Activated CD4-positive, alpha-beta T cell treated with anti-CD3 and anti-CD28 coated beads for 48 hours (primary cell): ENCODE results near the gene UST.
A peak's percentile ranks its signal among the peaks of the same experiment; 100 is the strongest.

Experiments
- DNase-seq: peaks from one replicate; pipeline ENCODE4 v3.0.0-alpha.2; 2020

UST gene

GRCh38 chr6:148906386-148906785, 159.6 kb downstream of the UST start:
- no peak for DNase-seq

DNA sequence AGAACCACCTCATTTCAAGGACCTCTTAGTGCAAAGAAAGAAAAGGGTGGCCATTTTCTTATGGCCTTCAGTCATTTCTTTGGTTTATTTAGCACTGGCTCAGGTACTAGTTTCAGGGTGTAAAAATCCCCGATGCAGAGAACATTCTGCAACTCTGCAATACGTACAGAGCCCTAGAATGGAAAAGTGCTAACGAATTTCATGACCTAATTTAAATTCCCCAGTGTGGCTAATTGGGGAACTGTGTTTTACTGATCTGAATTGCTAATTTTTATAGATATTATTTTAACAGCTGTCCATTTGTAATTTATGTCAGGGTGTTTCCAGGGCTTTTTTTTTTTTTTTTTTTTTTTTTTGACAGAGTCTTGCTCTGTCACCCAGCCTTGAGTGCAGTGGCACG, 160.7 kb downstream of the UST start:
- no peak for DNase-seq

GRCh38 chr6:148912252-148912651, 165.4 kb downstream of the UST start:
- DNase-seq: no peak

GRCh38 chr6:148915810-148916209, 169.0 kb downstream of the UST start:
- no peak for DNase-seq

GRCh38 chr6:148916485-148916884, 169.7 kb downstream of the UST start:
- DNase-seq: peak; percentile 17

DNA sequence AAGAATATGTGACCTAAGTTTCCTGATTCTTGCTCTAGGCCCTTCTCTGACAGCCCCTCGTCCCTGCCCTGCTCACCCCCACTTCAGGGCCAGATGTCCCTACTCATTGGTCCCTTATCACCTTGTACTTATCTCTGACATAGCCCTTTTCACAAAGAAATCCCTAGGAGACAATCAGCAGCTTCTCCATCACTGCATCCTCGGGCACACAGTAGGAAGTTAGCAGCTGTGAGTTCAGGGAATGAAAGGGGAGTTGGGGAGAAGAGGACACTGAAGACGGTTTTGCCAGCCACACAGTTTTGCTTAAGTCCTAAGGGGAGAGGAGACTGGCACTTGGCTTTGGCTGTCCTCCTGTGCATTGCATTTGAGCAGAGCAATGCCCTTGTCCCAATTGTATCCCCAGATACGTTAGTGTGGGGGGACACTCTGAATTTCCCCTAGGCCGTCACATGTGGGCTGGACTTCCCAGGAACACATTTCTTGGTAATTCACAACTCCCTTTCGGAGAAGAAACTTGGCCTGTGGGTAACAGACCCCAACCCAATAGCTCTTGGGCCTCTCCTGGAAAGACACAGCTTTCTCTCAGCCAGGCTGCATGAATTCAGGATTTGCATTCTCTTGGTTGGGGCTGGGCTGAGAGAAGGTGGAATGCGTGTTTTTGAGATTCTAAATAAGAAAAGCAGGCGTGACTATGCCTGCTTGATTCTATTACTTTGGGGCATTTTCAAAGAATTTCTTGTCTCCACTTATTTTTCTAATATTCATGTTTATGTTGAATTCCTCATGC, 177.6 kb downstream of the UST start:
- DNase-seq: no peak

GRCh38 chr6:148925701-148926100, 178.9 kb downstream of the UST start:
- DNase-seq: no peak

- DNase-seq: no peak
Measured at GRCh38 chr6:148926478-148926877, 179.6 kb downstream of the UST start.

GRCh38 chr6:148927586-148927985, 180.8 kb downstream of the UST start:
- DNase-seq: no peak

DNA sequence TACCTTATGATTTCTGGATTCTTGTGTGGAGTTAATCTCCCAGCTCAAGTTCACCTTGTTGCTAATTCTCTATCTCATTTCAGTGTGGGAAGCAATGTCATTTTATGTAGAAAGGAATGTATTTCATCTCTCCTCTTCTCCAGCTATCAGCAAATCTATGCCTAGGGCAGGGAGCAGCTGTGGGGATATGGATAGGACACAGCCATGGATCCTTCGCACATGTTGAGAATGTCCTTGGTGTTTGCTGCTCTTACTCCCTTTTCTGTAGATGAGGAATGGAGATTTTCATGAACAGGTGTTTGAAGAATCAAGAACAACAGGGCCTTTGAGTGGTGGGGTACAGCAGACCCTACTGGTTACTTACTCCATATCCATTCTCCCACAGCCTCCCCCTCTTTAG, 182.0 kb downstream of the UST start:
- DNase-seq: no peak

- no peak for DNase-seq
Measured at GRCh38 chr6:148932208-148932607, 185.4 kb downstream of the UST start.

DNA sequence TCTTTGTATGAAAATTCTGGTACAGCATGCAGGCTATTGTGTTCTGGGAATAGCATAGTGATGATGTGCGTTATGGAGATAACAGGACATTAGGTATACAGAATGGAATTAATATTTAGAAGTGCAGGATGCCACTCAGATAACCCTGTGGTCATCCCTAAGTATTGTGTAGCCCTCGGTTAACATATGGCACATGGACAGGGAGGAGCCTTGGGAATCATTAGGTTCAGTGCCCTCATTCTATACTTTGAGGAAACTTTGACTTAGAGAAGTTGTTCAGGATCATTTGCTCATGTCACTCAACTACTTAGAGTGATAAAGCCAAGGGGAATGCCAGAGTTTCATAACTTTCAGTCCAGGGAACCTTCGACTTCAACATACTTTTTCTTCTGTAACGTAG, 185.9 kb downstream of the UST start:
- no peak for DNase-seq

GRCh38 chr6:148934539-148934938, 187.7 kb downstream of the UST start:
- DNase-seq: no peak

DNA sequence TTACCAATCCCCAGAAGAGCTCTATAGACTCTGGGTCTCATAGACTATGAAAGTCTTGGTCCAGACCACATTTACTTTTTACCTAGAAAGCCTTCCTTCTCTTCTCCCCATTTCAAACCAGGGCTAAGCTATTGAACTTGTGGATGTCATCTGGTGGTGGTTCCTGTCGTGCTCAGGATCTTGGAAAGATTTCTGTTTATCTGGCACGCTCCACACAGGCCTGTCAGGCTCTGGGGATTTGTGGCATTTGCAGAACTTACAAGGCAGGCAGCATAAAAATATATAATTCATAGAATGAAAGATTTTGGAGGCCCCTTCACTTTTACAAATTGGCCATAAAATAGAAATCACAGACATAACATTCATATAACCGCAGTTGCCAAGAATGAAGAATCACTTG, 188.1 kb downstream of the UST start:
- no peak for DNase-seq

- no peak for DNase-seq
Measured at GRCh38 chr6:148935705-148936435, 189.0 kb downstream of the UST start.

DNA sequence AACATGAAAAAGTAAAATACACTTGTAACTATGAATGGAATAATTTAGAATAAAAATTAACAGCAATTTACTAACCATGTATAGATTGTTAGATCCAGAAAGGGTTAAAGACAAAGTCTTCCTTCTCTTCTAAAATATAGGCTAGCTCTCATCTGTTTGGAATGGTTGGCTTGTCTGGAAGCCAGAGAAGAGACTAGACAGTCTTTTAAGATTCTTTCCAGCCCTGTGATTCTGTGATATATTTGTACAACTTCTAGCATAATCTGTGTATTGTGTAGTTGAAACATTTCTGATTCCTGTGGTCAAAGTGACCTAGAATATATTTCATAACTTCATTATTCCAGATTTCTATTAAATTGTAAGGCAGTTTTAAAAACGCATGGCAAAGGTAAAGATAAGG, 196.6 kb downstream of the UST start:
- no peak for DNase-seq

- DNase-seq: no peak
Measured at GRCh38 chr6:148944608-148945007, 197.8 kb downstream of the UST start.

- DNase-seq: no peak
Measured at GRCh38 chr6:148945301-148946021, 198.6 kb downstream of the UST start.

DNA sequence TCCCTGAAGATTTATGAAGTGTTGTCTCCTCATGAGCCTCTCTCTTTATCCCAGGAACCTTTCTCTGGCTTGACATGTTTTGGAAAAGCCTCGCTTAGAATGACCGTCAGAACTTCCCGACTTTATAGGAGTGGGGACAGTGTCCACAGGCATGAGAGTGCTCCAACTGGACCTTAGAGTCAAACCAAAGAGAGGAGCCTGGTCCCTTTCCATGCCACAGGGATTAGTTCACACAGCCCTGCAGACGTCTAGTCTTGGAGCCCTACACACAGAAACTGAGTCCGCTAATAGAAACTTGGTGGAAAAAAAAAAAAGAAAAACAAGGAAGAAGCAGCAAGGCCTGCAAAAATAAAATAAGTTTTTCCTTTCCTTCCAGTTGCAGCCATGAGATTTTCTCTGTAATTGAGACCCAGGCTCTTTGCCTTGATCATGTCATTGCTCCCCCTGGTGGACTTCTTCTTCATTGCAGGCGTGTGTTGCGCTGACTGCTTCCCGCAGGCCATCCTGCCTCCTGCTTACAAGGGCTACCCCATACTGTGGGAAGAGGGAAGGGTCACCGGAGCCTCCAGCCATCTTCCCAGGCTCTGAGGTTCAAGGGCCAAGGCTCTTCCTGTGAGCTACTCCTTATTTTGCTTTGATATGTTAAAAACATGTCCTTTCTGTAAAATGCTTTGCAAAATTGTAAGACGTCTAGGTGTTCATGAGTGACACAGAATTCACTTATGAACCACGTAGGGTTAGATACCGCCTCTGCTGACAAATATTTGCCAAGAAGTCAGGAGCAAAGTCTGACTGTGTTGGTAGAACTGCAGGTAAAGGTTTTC, 201.0 kb downstream of the UST start:
- DNase-seq: peak; percentile 86

- DNase-seq: no peak
Measured at GRCh38 chr6:148951662-148952061, 204.8 kb downstream of the UST start.

DNA sequence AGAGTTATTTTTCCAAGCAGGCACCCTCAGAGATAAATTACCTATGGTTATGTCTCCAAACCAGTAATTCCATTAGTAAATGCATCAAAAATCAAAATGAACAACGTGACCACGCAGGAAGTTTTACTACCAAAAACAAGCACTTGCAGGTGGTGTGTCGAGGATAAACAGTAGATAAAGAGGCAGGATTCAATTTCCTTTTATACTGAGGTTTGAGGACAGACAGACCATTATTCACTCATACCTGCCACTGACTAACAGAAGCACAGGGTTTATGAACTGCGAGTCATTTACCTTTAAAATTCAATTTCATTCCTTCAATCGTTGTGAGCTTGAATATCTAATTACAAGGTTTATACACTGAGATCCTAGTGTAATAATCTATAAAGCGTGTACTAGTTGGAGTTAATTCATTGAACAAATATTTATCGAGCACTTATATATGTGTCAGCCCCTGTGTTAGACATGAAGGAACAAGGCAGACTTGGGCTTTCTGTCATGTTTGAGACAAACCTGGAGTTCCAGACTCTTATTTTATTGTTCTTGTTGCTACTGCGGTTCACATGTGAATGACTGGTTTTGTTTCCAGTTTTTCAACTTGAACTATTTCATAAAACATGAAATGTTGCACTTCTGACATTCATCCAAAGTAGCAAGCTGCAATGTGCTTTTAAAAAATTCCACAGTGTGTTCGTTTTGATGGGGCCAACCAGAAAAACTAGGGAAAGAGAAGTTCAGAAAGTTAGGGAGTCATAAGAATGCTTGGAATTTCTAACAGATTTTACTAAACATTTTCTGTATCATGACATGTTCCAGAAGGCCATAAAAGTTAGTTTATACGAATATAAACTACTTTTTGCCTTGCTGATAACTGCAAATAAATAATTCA, 205.6 kb downstream of the UST start:
- DNase-seq: no peak

GRCh38 chr6:148954461-148954860, 207.6 kb downstream of the UST start:
- DNase-seq: no peak
